K562 (cell line): Measurements from ENCODE around the gene HSF2. TPM values are rescaled to one million over a fixed set of nuclear protein-coding genes. Genes with fewer than 3 reads are reported as not detected.

Source experiments
- E2F3 ChIP-seq: fragments of 250-450 bp; sonication (Bioruptor Pico); IDR thresholded peaks from 2 replicates; pipeline ENCODE4 v1.4.0; 2020; ENCODE audit warnings: mild to moderate bottlenecking
- FIP1L1 ChIP-seq: fragments of 200-400 bp; formaldehyde crosslinking; IDR thresholded peaks from 2 replicates; pipeline ENCODE4 v1.6.1; 2018; ENCODE audit warnings: mild to moderate bottlenecking, low read depth, low read length; ENCODE audit not compliant: poor library complexity, severe bottlenecking
- HNRNPL ChIP-seq: fragments of 200-400 bp; formaldehyde crosslinking; IDR thresholded peaks from 2 replicates; pipeline ENCODE4 v1.6.1; 2017; ENCODE audit warnings: low read depth, mild to moderate bottlenecking, low read length
- NR2C2 ChIP-seq, 2 experiments: fragments of 200-800 bp in 1 of 2; sonication (Bioruptor generic) in 1 of 2; sonication (generic) in 1 of 2; formaldehyde crosslinking in 1 of 2; IDR thresholded peaks; 2 replicates each; pipeline versions ENCODE4 v1.6.1 to v1.8.0; 2016 to 2022; ENCODE audit warnings: mild to moderate bottlenecking in 1 of 2, missing compliant biosample characterization in 1 of 2, missing genetic modification characterization in 1 of 2, missing genetic modification reagents in 1 of 2
- RB1 ChIP-seq: fragments of 450-650 bp; IDR thresholded peaks from 2 replicates; pipeline ENCODE4 v1.6.1; 2017; ENCODE audit warnings: low read depth, mild to moderate bottlenecking
- RFX5 ChIP-seq: IDR thresholded peaks from 2 replicates; pipeline ENCODE4 v1.6.1; 2011; ENCODE audit warnings: low read depth, mild to moderate bottlenecking, improper control_type of control experiment, low read length
- RHOXF2B ChIP-seq: fragments of 250-450 bp; sonication (Bioruptor Pico); conservative IDR thresholded peaks from 2 replicates; pipeline ENCODE4 v1.5.1; 2021
- SIN3B ChIP-seq: fragments of 450-650 bp; IDR thresholded peaks from 2 replicates; pipeline ENCODE4 v1.6.1; 2017; ENCODE audit warnings: low read depth, mild to moderate bottlenecking, moderate library complexity
- SIRT6 ChIP-seq: IDR thresholded peaks from one replicate; pipeline ENCODE4 v1.6.1; 2012; ENCODE audit warnings: low read depth, mild to moderate bottlenecking, control low read depth, inconsistent platforms, low read length, moderate library complexity
- SNIP1 ChIP-seq: fragments of 450-650 bp; IDR thresholded peaks from 2 replicates; pipeline ENCODE4 v1.7.1; 2017; ENCODE audit warnings: low read depth, mild to moderate bottlenecking
- TAF7 ChIP-seq: fragments of 450-650 bp; IDR thresholded peaks from 2 replicates; pipeline ENCODE4 v1.6.1; 2016; ENCODE audit warnings: missing genetic modification characterization, missing compliant biosample characterization
- TBP ChIP-seq: optimal IDR thresholded peaks from 2 replicates; pipeline ENCODE3; 2011; ENCODE audit warnings: low read depth, low read length, improper control_type of control experiment
- ZEB2 ChIP-seq: fragments of 450-650 bp; IDR thresholded peaks from 2 replicates; pipeline ENCODE4 v1.6.1; 2016
- ZNF165 ChIP-seq: fragments of 250-450 bp; sonication (Bioruptor Pico); IDR thresholded peaks from 2 replicates; pipeline ENCODE4 v1.4.0; 2020; ENCODE audit warnings: borderline replicate concordance
- ZNF232 ChIP-seq: sonication (generic); formaldehyde crosslinking; IDR thresholded peaks from 2 replicates; pipeline ENCODE4 v1.8.0; 2022; ENCODE audit warnings: mild to moderate bottlenecking, missing genetic modification reagents
- ZNF239 ChIP-seq: fragments of 250-450 bp; sonication (Bioruptor Pico); IDR thresholded peaks from 2 replicates; pipeline ENCODE4 v1.4.0; 2020; ENCODE audit warnings: mild to moderate bottlenecking
- ZNF77 ChIP-seq: fragments of 250-450 bp; sonication (Bioruptor Pico); IDR thresholded peaks from 2 replicates; pipeline ENCODE4 v1.5.0; 2020
- polyA plus RNA-seq, 8 experiments: library from polyadenylated mRNA; depleted of rRNA in 4 of 8; stranded (reverse) in 5 of 8; unstranded in 3 of 8; fragments of >200 nt; fragmentation: Nextera tagmentation in 2 of 8; fragmentation: Illumina TruSeq in 1 of 8; extraction: Ambion mirVana in 2 of 8; extraction: Trizol in 1 of 8; gene quantifications; 2 replicates each; pipeline versions ENCODE4 v1.2.1 to v1.2.3, GENCODE V29; 2011 to 2014; ENCODE audit warnings: inconsistent platforms in 1 of 8, missing spikeins in 1 of 8
- total RNA-seq, 7 experiments: library from RNA; depleted of rRNA in 6 of 7; stranded (reverse); fragments of >200 nt in 6 of 7; fragmentation: Illumina TruSeq in 2 of 7; extraction: Trizol in 2 of 7; gene quantifications; 2 replicates each; pipeline versions ENCODE4 v1.2.1 to v1.2.3, GENCODE V29; 2011 to 2021; ENCODE audit warnings: low replicate concordance in 1 of 7
- TF ChIP-seq, protein P1 (sequence below): fragments of 450-650 bp; IDR thresholded peaks from 2 replicates; pipeline ENCODE4 v1.7.0; 2016; ENCODE audit warnings: borderline replicate concordance
- TF ChIP-seq, protein P2 (sequence below): fragments of 450-650 bp; IDR thresholded peaks from 2 replicates; pipeline ENCODE4 v1.6.1; 2016; ENCODE audit warnings: borderline replicate concordance
- TF ChIP-seq, protein P3 (sequence below): sonication (generic); formaldehyde crosslinking; IDR thresholded peaks from 2 replicates; pipeline ENCODE4 v1.8.0; 2023; ENCODE audit warnings: mild to moderate bottlenecking, missing genetic modification reagents
- TF ChIP-seq, protein P4 (sequence below): sonication (generic); formaldehyde crosslinking; IDR thresholded peaks from 2 replicates; pipeline ENCODE4 v1.8.1; 2023; ENCODE audit warnings: mild to moderate bottlenecking, missing genetic modification reagents
- TF ChIP-seq, protein P5 (sequence below): fragments of 450-650 bp; formaldehyde crosslinking; IDR thresholded peaks from 2 replicates; pipeline ENCODE4 v1.4.0; 2022; ENCODE audit warnings: missing genetic modification characterization

The HSF2 gene
- total and polyA plus RNA-seq, 9 of the 15 experiments (the other 6 are each of a cell fraction or from before 2014, with no cell fraction given): 19.1 to 73.1 (median 29.2) TPM

DNA sequence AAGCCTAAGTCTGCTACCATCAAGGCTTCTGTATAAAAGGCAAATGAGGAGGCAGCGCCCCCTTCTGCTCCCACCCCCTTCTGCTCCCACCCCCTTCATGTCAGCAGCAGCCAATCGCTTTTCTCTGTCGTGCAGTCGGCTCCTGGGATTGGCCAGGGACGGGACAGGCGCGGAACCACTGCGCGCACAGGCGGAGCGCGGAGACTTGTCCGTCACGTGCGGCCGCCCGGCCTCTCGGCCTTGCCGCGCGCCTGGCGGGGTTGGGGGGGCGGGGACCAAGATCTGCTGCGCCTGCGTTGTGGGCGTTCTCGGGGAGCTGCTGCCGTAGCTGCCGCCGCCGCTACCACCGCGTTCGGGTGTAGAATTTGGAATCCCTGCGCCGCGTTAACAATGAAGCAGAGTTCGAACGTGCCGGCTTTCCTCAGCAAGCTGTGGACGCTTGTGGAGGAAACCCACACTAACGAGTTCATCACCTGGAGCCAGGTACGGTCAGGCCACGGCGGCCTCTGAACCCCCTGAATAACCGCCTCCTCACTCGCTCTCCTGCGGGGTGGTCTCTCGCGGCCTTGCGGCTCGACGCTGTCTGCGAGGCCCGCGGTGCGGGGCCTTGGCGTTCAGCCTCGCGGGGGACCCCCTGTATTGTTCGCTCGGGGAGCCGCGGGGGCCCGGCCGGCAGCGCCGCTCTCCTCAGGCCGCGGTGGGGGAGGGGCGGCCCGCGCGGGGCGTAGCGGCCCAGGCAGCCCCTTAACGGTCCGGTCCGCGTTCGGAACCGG lies at the start of gene HSF2 (continued):
- TF ChIP-seq, protein P1, sequence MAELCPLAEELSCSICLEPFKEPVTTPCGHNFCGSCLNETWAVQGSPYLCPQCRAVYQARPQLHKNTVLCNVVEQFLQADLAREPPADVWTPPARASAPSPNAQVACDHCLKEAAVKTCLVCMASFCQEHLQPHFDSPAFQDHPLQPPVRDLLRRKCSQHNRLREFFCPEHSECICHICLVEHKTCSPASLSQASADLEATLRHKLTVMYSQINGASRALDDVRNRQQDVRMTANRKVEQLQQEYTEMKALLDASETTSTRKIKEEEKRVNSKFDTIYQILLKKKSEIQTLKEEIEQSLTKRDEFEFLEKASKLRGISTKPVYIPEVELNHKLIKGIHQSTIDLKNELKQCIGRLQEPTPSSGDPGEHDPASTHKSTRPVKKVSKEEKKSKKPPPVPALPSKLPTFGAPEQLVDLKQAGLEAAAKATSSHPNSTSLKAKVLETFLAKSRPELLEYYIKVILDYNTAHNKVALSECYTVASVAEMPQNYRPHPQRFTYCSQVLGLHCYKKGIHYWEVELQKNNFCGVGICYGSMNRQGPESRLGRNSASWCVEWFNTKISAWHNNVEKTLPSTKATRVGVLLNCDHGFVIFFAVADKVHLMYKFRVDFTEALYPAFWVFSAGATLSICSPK: no peak
- TF ChIP-seq, protein P2, sequence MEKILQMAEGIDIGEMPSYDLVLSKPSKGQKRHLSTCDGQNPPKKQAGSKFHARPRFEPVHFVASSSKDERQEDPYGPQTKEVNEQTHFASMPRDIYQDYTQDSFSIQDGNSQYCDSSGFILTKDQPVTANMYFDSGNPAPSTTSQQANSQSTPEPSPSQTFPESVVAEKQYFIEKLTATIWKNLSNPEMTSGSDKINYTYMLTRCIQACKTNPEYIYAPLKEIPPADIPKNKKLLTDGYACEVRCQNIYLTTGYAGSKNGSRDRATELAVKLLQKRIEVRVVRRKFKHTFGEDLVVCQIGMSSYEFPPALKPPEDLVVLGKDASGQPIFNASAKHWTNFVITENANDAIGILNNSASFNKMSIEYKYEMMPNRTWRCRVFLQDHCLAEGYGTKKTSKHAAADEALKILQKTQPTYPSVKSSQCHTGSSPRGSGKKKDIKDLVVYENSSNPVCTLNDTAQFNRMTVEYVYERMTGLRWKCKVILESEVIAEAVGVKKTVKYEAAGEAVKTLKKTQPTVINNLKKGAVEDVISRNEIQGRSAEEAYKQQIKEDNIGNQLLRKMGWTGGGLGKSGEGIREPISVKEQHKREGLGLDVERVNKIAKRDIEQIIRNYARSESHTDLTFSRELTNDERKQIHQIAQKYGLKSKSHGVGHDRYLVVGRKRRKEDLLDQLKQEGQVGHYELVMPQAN: no peak
- TF ChIP-seq, protein P3, sequence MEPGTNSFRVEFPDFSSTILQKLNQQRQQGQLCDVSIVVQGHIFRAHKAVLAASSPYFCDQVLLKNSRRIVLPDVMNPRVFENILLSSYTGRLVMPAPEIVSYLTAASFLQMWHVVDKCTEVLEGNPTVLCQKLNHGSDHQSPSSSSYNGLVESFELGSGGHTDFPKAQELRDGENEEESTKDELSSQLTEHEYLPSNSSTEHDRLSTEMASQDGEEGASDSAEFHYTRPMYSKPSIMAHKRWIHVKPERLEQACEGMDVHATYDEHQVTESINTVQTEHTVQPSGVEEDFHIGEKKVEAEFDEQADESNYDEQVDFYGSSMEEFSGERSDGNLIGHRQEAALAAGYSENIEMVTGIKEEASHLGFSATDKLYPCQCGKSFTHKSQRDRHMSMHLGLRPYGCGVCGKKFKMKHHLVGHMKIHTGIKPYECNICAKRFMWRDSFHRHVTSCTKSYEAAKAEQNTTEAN: no peak
- no peak for TF ChIP-seq RHOXF2B (CRISPR knock-in tag)
- no peak for TF ChIP-seq SIRT6
- peak; percentile 84 for TF ChIP-seq RB1
- no peak for TF ChIP-seq E2F3 (CRISPR knock-in tag)
- TF ChIP-seq ZNF165 (CRISPR knock-in tag): no peak; the same call in 1 of the 2 replicates
- TF ChIP-seq ZNF239 (CRISPR knock-in tag): no peak
- TF ChIP-seq ZNF77 (CRISPR knock-in tag): no peak
- TF ChIP-seq HNRNPL: no peak
- no peak for TF ChIP-seq SNIP1
- TF ChIP-seq TBP: peak; percentile 80
- no peak for TF ChIP-seq NR2C2 (CRISPR knock-in tag; IDR thresholded peaks at IDR 0.05)
- TF ChIP-seq NR2C2 (tag; IDR thresholded peaks at IDR 0.05): no peak
- no peak for TF ChIP-seq ZEB2
- 0 out of 2 replicates have a peak, but pooled peaks have one; percentile 37 for TF ChIP-seq SIN3B
- no peak for TF ChIP-seq FIP1L1
- TF ChIP-seq TAF7 (tag): no peak
- no peak for TF ChIP-seq RFX5
- TF ChIP-seq, protein P4, sequence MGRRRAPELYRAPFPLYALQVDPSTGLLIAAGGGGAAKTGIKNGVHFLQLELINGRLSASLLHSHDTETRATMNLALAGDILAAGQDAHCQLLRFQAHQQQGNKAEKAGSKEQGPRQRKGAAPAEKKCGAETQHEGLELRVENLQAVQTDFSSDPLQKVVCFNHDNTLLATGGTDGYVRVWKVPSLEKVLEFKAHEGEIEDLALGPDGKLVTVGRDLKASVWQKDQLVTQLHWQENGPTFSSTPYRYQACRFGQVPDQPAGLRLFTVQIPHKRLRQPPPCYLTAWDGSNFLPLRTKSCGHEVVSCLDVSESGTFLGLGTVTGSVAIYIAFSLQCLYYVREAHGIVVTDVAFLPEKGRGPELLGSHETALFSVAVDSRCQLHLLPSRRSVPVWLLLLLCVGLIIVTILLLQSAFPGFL (CRISPR knock-in tag): no peak
- TF ChIP-seq, protein P5, sequence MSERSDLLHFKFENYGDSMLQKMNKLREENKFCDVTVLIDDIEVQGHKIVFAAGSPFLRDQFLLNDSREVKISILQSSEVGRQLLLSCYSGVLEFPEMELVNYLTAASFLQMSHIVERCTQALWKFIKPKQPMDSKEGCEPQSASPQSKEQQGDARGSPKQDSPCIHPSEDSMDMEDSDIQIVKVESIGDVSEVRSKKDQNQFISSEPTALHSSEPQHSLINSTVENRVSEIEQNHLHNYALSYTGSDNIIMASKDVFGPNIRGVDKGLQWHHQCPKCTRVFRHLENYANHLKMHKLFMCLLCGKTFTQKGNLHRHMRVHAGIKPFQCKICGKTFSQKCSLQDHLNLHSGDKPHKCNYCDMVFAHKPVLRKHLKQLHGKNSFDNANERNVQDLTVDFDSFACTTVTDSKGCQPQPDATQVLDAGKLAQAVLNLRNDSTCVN: no peak
- no peak for TF ChIP-seq ZNF232 (CRISPR knock-in tag)
